B cell (primary cell): Measurements from ENCODE around the gene EEA1. TPM values are rescaled to one million over a fixed set of nuclear protein-coding genes. Genes with fewer than 3 reads are reported as not detected.

ENCODE experiments used
- ATAC-seq: fragments of 200-7000 bp; cut with Tn5 transposase; one replicate; pipeline ENCODE4 v1.10.0; 2021; ENCODE audit warnings: low read depth, mild to moderate bottlenecking, moderate number of reproducible peaks, moderate library complexity
- CTCF ChIA-PET: fragments of 350-600 bp; sonication (Branson Sonifier 250); formaldehyde crosslinking; loops from one replicate; lab custom pipeline; 2021; ENCODE audit warnings: antibody characterized with exemption, inconsistent platforms; lab: Charles Lee
- POLR2A ChIA-PET: fragments of 350-600 bp; sonication (Branson Sonifier 250); formaldehyde crosslinking; loops from one replicate; lab custom pipeline; 2021; ENCODE audit warnings: antibody characterized with exemption; lab: Charles Lee
- DNase-seq: peaks from one replicate; pipeline ENCODE4 v3.0.0; 2013
- H2AFZ ChIP-seq: 2 replicates; pipeline ENCODE4 v1.6.1; 2012; ENCODE audit warnings: mild to moderate bottlenecking, low read depth, low read length; ENCODE audit not compliant: insufficient read depth, poor library complexity, severe bottlenecking
- H3K27ac ChIP-seq, 2 donors: 1 replicate in 1 of 2; 2 replicates in 1 of 2; pipeline ENCODE4 v1.5.1; 2012 to 2013; ENCODE audit warnings: low read length in 2 of 2, mild to moderate bottlenecking in 2 of 2, moderate library complexity in 1 of 2
- H3K27me3 ChIP-seq, 4 experiments: fragments of 200-600 bp in 1 of 4; sonication (generic) in 1 of 4; replicated peaks in 1 of 4; 1 replicate in 2 of 4; 2 replicates in 2 of 4; pipeline versions ENCODE4 v1.6.1 to v1.7.0; 2013 to 2016; ENCODE audit warnings: low read length in 3 of 4, mild to moderate bottlenecking in 2 of 4, mixed read lengths in 1 of 4, moderate library complexity in 1 of 4; ENCODE audit not compliant: insufficient read depth in 4 of 4, control insufficient read depth in 3 of 4; ENCODE audit errors: control extremely low read depth in 1 of 4
- H3K36me3 ChIP-seq, 2 experiments: replicated peaks in 1 of 2; 1 replicate in 1 of 2; 2 replicates in 1 of 2; pipeline versions ENCODE4 v1.6.1 to v1.7.1; 2013; ENCODE audit warnings: low read length in 1 of 2; ENCODE audit not compliant: insufficient read depth in 2 of 2, control insufficient read depth in 1 of 2; ENCODE audit errors: control extremely low read depth in 1 of 2, extremely low read depth in 1 of 2
- H3K4me1 ChIP-seq, 2 donors: fragments of 200-600 bp in 1 of 2; sonication (generic) in 1 of 2; 1 replicate in 1 of 2; 2 replicates in 1 of 2; pipeline versions ENCODE4 v1.5.1 to v1.6.1; 2013 to 2017; ENCODE audit warnings: low read length in 2 of 2; ENCODE audit not compliant: control insufficient read depth in 2 of 2, insufficient read depth in 2 of 2
- H3K4me2 ChIP-seq: replicated peaks from 2 replicates; pipeline ENCODE3; 2012; ENCODE audit warnings: mild to moderate bottlenecking, low read depth, low read length; ENCODE audit not compliant: poor library complexity, severe bottlenecking
- H3K4me3 ChIP-seq, 5 experiments: fragments of 200-600 bp in 1 of 5; sonication (generic) in 1 of 5; 1 replicate in 3 of 5; 2 replicates in 2 of 5; pipeline versions ENCODE4 v1.5.1 to v1.7.0; 2011 to 2016; ENCODE audit warnings: low read length in 4 of 5, mild to moderate bottlenecking in 4 of 5, low read depth in 2 of 5, control low read depth in 1 of 5, moderate library complexity in 1 of 5; ENCODE audit not compliant: insufficient read depth in 1 of 5; ENCODE audit errors: control extremely low read depth in 1 of 5, extremely low read depth in 1 of 5
- H3K79me2 ChIP-seq: fragments of 200-600 bp; sonication (generic); one replicate; pipeline ENCODE4 v1.6.0; 2016; ENCODE audit warnings: low read length; ENCODE audit not compliant: control insufficient read depth, insufficient read depth
- H3K9ac ChIP-seq: fragments of 200-600 bp; sonication (generic); 2 replicates; pipeline ENCODE4 v1.6.1; 2017; ENCODE audit warnings: mild to moderate bottlenecking, low read length, moderate library complexity
- H3K9me3 ChIP-seq, 3 donors: one replicate each; pipeline versions ENCODE4 v1.6.1 to v1.7.1; 2013; ENCODE audit warnings: low read length in 2 of 3; ENCODE audit not compliant: control insufficient read depth in 2 of 3, insufficient read depth in 1 of 3; ENCODE audit errors: control extremely low read depth in 1 of 3
- H4K20me1 ChIP-seq: 2 replicates; pipeline ENCODE4 v1.6.0; 2012; ENCODE audit warnings: mild to moderate bottlenecking, low read length; ENCODE audit not compliant: insufficient read depth, control insufficient read depth, poor library complexity, severe bottlenecking
- H3K27ac Mint-ChIP-seq: one replicate; pipeline ENCODE4 v1.8.0; 2021; ENCODE audit warnings: mixed read lengths
- H3K27me3 Mint-ChIP-seq: one replicate; pipeline ENCODE4 v1.8.0; 2021; ENCODE audit warnings: mixed read lengths
- H3K4me1 Mint-ChIP-seq: one replicate; pipeline ENCODE4 v1.8.0; 2021; ENCODE audit warnings: mixed read lengths
- H3K4me3 Mint-ChIP-seq: one replicate; pipeline ENCODE4 v1.8.0; 2021; ENCODE audit warnings: mixed read lengths
- H3K9me3 Mint-ChIP-seq: one replicate; pipeline ENCODE4 v1.8.0; 2022; ENCODE audit warnings: mixed read lengths; ENCODE audit not compliant: insufficient read depth
- EZH2 ChIP-seq: IDR thresholded peaks from 2 replicates; pipeline ENCODE4 v1.6.1; 2012; ENCODE audit warnings: borderline replicate concordance, low read depth, mild to moderate bottlenecking, moderate library complexity, low read length; ENCODE audit not compliant: insufficient read depth, poor library complexity, severe bottlenecking
- WGBS: methylation state at CpG from one replicate; pipeline ENCODE4 v1.1.5; 2013; ENCODE audit warnings: missing lambda C conversion rate; ENCODE audit not compliant: insufficient coverage; 5-methylcytosine and 5-hydroxymethylcytosine counted together
- intact Hi-C: fragments of 100-400 bp; cut with micrococcal nuclease; formaldehyde crosslinking; loops from one replicate; pipeline ENCODE4 v1.10.0; 2022
- polyA plus RNA-seq: library from polyadenylated mRNA; depleted of rRNA; stranded (reverse); fragments of >200 nt; gene quantifications from 2 replicates; pipeline ENCODE4 v1.2.3, GENCODE V29; 2012
- total RNA-seq, 2 donors: library from RNA; stranded (reverse); fragments of 120-200 nt in 1 of 2; gene quantifications; 1 replicate in 1 of 2; 2 replicates in 1 of 2; pipeline versions ENCODE4 v1.2.3 to v1.2.4, GENCODE V29; 2013 to 2022
- TF ChIP-seq, protein P1 (sequence below): fragments of 200-600 bp; IDR thresholded peaks from one replicate; pipeline ENCODE4 v1.8.0; 2022; ENCODE audit warnings: antibody characterized with exemption, mild to moderate bottlenecking

EEA1 gene
- total and polyA plus RNA-seq, 2 donors (not counting 1 experiment from before 2014, with no cell fraction given): 1.8 to 26.3 TPM

DNA sequence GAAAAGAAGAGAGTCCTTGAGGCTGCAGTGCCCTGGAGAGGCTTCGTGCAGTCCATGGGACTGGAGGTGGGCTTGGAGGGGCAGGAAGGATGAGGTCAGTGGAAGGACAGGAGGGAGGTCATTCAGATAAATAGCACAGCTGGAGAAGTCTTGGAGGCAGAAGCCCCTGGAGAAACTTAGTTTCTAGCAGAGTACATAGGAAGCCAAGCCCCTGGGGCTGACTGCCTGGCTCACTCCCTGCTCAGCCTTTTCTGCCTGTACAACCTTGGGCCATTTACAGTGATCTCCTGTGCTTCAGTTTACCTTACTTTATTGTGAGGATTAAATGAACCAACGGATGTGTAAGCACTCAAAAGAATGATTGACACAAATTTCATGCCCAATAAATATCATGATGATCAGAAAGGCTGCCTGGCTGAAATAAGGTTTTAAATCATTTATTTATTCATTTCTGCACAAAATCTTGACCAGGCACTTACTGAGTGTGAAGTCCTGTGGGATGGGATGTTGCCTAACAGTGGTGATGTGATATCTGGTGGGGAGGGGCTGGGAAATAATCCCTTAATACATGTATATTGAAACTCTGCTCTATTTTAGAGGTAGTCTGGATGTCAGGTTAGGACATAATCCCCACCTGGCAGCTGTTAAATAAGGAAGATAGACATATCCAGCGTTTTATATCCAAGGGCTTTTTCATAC is 172.0 kb downstream of the EEA1 start:
- Histone ChIP-seq H3K4me3 (no peak overlapping the region), H3K9ac (no peak overlapping the region), H3K27ac (no peak overlapping the region), H3K79me2 (no peaks in the 10 kb centered on the region), H3K4me2 (no peak overlapping the region), H3K36me3 (no peaks in the 10 kb centered on the region), H3K27me3 (no peaks in the 10 kb centered on the region), H3K9me3 (no peaks in the 10 kb centered on the region), H2AFZ (no peak overlapping the region), H4K20me1 (no peaks in the 10 kb centered on the region), H3K4me1 (peaks cover 3 to 6% of the 10 kb centered on the region in 2 donors)
- H3K9me3 Mint-ChIP-seq: no peaks in the 10 kb centered on the region
- TF ChIP-seq, protein P1, sequence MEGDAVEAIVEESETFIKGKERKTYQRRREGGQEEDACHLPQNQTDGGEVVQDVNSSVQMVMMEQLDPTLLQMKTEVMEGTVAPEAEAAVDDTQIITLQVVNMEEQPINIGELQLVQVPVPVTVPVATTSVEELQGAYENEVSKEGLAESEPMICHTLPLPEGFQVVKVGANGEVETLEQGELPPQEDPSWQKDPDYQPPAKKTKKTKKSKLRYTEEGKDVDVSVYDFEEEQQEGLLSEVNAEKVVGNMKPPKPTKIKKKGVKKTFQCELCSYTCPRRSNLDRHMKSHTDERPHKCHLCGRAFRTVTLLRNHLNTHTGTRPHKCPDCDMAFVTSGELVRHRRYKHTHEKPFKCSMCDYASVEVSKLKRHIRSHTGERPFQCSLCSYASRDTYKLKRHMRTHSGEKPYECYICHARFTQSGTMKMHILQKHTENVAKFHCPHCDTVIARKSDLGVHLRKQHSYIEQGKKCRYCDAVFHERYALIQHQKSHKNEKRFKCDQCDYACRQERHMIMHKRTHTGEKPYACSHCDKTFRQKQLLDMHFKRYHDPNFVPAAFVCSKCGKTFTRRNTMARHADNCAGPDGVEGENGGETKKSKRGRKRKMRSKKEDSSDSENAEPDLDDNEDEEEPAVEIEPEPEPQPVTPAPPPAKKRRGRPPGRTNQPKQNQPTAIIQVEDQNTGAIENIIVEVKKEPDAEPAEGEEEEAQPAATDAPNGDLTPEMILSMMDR: no peak
- no peak for TF ChIP-seq EZH2
- no peak for ATAC-seq
- no peak overlapping the region for H3K27ac Mint-ChIP-seq
- peaks cover 13% of the 10 kb centered on the region for H3K4me1 Mint-ChIP-seq
- CTCF ChIA-PET: no interaction called here
- intact Hi-C loops: no loop called here
- POLR2A ChIA-PET: no interaction called here
- WGBS: 100% methylated on average over 1 of the region's 3 CpGs
- no peak for DNase-seq
- H3K27me3 Mint-ChIP-seq: no peaks in the 10 kb centered on the region
- no peak overlapping the region for H3K4me3 Mint-ChIP-seq

DNA sequence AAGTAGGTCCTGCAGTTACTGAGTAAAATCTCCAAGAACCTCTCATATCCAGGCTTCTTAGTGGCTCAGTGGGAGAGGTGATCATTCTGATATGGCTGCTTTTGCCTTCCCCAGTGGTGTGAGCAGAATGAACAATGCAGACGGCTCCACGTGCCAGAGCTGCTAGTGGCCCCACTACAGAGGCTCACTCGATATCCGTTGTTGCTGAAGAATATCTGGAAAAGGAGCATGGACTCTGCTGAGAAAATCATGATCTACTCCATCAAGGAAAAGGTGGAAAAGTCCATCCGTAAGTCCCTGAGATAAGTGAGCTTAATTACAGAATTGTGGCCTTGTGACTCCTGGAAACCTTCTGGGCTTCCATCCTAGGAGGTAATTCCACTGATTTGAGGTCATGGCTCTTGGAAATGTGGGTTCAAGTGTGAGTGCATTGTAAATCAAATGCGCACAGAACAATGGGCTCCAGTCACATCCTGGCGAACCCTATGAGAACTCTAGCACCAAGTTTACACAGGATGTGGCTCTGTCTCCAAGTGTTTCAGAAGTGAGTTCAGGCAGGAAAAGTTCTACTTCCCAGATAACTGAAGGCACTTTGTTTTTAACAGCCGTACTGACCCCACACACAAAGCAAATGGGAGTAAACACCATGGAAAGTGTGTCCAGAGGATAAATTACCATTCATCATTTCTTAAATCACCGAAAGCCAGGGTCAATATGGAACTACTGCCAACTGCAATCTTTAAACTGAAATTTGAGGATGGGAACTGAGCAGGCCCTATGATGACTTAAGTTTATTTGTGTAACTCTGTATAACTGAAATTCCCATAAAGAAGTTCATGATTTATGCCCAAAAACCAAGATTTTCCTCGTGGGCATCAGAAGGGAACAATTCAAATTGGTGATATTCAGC is 174.9 kb downstream of the EEA1 start:
- POLR2A ChIA-PET: no interaction called here
- no peak for ATAC-seq
- no peak overlapping the region for H2AFZ ChIP-seq

More for the DNA sequence above, 174.9 kb downstream of the EEA1 start:
- TF ChIP-seq EZH2: no peak
- TF ChIP-seq, protein P1: no peak
- Histone ChIP-seq H3K4me1 (no peaks in the 10 kb centered on the region), H3K27ac (no peak overlapping the region), H3K9me3 (no peaks in the 10 kb centered on the region), H4K20me1 (no peaks in the 10 kb centered on the region), H3K4me3 (no peak overlapping the region), H3K27me3 (no peaks in the 10 kb centered on the region), H3K4me2 (no peak overlapping the region), H3K9ac (no peak overlapping the region), H3K79me2 (no peaks in the 10 kb centered on the region), H3K36me3 (no peaks in the 10 kb centered on the region)
- no peak overlapping the region for H3K27ac Mint-ChIP-seq
- DNase-seq: no peak
- CTCF ChIA-PET: no interaction called here
- H3K4me1 Mint-ChIP-seq: peaks cover 2% of the 10 kb centered on the region
- 100% methylated on average over 2 of the region's 10 CpGs for WGBS
- H3K9me3 Mint-ChIP-seq: no peaks in the 10 kb centered on the region
- H3K27me3 Mint-ChIP-seq: no peaks in the 10 kb centered on the region
- no peak overlapping the region for H3K4me3 Mint-ChIP-seq
- intact Hi-C loops: no loop called here
